CD4-positive, alpha-beta T cell treated with Interleukin-12 subunit alpha and Interleukin-12 subunit beta, for 1 hour (primary cell): ENCODE results near the gene NECAB3.
"Not testable (repeated sequence)": the region's sequence is repeated elsewhere in the genome, so short reads cannot be mapped to it uniquely, and the experiment has no call there.

ENCODE experiments used
- DNase-seq: peaks from one replicate; pipeline ENCODE4 v3.0.0-alpha.2; 2020

Gene NECAB3

GRCh38 chr20:33648396-33649004 is 25.7 kb downstream of the NECAB3 start:
- DNase-seq, result no peak

- peak; percentile 12 for DNase-seq
Observed at GRCh38 chr20:33647603-33648395, 26.4 kb downstream of the NECAB3 start.

GRCh38 chr20:33646959-33647602 is 27.1 kb downstream of the NECAB3 start:
- not testable (repeated sequence) for DNase-seq

GRCh38 chr20:33646191-33646590 is 28.0 kb downstream of the NECAB3 start:
- no peak for DNase-seq

GRCh38 chr20:33645396-33645795 is 28.8 kb downstream of the NECAB3 start:
- DNase-seq, result no peak

- no peak for DNase-seq
Observed at GRCh38 chr20:33645072-33645358, 29.2 kb downstream of the NECAB3 start.

GRCh38 chr20:33644313-33645071 is 29.7 kb downstream of the NECAB3 start:
- DNase-seq, result no peak

- no peak for DNase-seq
Observed at GRCh38 chr20:33640287-33640686, 33.9 kb downstream of the NECAB3 start.

- DNase-seq, result no peak
Observed at GRCh38 chr20:33636776-33637175, 37.5 kb downstream of the NECAB3 start.

- no peak for DNase-seq
Observed at GRCh38 chr20:33635341-33635740, 38.9 kb downstream of the NECAB3 start.

- DNase-seq, result not testable (repeated sequence)
Observed at GRCh38 chr20:33631910-33632309, 42.3 kb downstream of the NECAB3 start.

- no peak for DNase-seq
Observed at GRCh38 chr20:33630507-33630906, 43.7 kb downstream of the NECAB3 start.

- no peak for DNase-seq
Observed at GRCh38 chr20:33629979-33630378, 44.2 kb downstream of the NECAB3 start.

- DNase-seq, result no peak
Observed at GRCh38 chr20:33629533-33629932, 44.7 kb downstream of the NECAB3 start.

GRCh38 chr20:33627577-33628216 is 46.5 kb downstream of the NECAB3 start:
- DNase-seq, result no peak

- no peak for DNase-seq
Observed at GRCh38 chr20:33626190-33626589, 48.0 kb downstream of the NECAB3 start.

- peak; percentile 39 for DNase-seq
Observed at GRCh38 chr20:33624399-33624798, 49.8 kb downstream of the NECAB3 start.

GRCh38 chr20:33622705-33623365 is 51.4 kb downstream of the NECAB3 start:
- no peak for DNase-seq

GRCh38 chr20:33621717-33622400 is 52.4 kb downstream of the NECAB3 start:
- no peak for DNase-seq

GRCh38 chr20:33612001-33612400 is 62.2 kb downstream of the NECAB3 start:
- DNase-seq, result no peak

- DNase-seq, result no peak
Observed at GRCh38 chr20:33611106-33611505, 63.1 kb downstream of the NECAB3 start.

GRCh38 chr20:33609504-33609903 is 64.7 kb downstream of the NECAB3 start:
- DNase-seq, result no peak
